T-helper 9 cell (primary cell): ENCODE measurements around the gene UBE2V1.
A peak's percentile ranks its signal among the peaks of the same experiment; 100 is the strongest.
"Not testable (repeated sequence)": the region's sequence is repeated elsewhere in the genome, so short reads cannot be mapped to it uniquely, and the experiment has no call there.

Source experiments
- DNase-seq: peaks from one replicate; pipeline ENCODE4 v3.0.0-alpha.2; 2020

UBE2V1 gene

DNA sequence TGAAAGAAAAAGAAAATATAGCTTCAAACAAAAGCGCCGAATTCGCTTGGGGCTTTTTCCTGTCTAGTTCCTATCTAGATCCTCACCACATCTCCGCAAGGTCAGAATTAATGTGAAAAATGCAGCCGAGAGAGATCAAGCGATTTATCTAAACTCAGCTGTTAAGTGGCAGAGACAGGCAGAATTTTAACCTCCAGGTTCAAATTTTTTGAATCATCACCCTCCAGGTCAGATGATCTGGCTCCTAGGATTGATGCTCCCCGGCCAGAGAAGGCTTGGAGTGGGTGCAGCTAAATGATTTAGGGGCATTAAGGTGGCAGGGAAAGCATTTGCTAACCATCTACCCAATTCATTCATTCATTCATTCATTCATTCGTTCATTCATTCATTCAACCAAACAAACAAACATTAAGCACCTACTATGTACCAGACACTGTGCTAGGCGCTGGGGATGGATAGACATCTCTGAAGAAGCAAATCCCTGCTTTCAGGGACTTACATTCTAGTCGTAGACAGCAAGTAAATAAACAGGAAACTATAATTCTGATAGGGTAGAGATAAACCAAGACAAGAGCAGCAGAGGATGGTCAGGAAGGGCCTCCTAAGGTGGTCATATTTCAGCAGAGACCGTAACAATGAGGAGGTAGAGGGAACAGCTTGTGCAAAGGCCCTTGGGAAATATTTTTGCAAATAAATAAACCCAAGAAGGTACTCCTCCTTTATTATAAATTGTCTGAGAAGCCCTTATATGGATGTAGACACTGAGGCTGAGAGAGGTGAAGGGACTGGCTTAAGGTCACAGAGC is 672 bp upstream of the UBE2V1 start:
- no peak for DNase-seq

DNA sequence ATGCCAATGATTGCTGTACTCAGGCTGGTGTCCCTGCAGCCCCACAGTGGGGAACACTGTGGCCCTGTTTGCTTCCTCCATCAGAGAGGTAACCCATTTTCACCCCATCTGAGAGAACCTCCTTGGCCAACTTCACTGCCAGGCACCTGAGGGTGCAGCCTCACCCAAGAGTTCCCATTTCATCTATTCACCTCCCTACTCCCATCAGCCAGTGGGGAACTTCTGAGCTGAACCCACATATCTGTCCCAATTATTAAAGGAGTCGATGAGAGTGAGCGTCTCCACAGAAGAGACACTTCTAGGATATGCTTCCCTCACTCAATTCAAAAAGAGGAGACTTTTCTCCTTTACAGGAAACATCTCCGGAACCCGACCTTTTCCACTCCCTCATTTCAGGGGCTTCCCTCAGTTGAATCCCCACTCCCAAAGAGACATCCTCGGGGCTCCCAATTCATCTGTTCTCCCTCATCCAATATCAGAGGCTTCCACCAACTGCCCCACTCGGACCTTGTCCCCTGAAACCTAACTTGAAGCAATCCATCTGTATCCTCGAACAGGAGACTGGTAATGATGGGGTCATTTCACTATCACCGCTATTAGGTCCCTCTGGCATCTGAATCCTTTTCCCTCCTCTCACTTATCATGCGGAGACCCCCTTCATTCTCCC is 988 bp downstream of the UBE2V1 start:
- DNase-seq = no peak

DNA sequence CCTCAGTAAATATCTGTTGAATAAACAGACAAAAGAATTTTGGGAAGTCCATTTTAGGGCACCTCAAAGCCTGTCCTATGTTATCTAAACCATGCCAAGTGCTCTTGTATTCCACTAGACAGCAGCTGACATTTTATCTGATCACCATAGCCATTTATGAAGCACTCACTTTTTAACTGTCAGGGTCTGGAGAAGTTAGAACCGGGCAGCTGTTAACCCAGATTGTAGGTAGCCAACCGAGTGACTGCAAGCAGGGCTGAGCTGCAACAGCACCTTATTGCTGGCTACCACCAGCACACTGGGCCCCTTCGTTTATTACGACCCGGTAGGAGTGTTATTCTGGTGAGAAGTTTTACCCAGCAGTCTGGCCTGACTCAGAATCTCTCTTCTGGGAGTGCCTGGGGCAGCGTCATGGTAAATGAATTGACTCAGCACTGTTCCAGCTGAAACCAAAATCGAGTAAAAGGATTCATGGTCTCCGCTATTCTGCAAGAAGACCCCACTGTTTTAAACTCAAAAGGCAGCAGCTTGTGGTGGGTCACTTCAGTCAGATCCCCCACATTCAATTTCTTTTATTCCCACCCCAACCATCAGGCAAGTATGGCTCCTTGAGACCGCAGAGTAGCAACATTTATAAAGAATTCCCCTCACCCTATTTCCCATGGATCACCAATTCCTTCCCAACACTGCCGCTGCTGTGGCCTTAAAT is 1.7 kb downstream of the UBE2V1 start:
- DNase-seq = no peak

DNA sequence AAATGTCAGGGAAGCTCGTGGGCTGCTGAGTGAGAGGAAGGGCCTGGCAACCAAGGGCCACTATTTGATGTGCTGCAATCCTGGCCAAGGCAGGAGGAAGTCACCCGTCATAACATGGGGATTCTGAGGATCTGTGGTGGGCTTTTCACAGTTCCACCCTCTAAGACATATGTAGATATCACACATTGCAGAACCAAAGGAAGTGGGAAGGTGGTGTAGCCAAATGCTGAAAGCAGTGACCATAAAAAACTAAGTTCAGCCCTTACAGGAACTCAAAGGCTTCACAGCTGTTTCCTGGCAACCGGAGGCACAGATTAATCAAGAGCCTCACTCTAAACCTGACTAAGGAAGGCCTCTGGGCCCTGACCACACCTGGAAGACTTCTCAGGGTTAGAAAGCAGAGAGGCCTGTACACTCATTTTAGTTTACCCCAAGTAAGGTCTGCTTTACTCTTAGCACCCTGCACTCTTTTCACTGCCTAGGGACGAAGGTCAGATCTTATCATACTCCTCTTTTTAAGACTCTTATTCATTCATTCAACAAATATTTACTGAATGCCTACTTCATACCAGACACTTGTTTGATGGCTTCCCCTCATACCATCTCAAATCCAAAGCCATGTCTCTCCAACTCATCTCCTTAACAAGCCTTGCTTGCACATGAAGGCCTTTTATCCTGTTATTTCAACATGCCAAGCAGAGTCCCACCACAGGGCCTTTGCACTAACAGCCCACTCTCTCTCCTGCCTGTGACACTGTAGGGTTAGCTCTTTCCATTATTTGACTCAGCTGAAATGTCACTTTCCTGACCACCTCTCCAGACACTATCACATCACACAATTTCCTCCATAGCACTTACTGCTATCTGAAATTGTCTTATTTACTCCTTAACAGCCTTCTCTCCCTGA is 2.6 kb downstream of the UBE2V1 start:
- DNase-seq = peak; percentile 10

DNA sequence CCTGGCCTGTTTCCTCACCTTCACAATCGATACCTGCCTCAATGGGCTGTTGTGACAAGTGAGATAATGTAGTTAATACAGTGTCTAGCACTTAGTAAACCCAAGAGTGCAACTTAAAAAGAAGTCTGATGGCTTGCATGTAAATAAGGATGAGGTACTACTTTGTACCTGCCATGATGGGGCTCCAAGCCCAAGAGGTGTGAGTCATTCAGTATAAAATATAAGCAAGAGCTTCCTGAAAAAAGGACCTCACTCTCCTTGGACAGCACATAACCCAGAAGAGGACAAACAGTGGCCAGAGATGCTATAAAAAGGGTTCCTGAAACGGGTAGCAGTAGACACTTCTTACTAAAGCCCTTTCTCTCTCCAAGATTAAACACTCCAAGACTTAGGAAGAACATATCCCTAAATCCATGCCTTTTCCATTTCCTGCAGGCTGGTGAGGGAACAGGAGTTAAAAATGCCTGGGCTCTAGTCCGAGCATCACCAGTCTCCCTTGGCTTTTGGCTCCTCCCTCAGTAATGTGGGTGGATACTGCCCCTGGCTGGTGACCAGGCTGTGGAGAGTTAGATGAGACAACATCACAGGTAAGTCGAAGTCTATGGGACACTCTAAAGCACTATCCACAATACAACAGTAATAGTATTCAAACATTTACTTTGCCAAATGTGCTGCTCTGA is 4.3 kb downstream of the UBE2V1 start:
- no peak for DNase-seq

DNA sequence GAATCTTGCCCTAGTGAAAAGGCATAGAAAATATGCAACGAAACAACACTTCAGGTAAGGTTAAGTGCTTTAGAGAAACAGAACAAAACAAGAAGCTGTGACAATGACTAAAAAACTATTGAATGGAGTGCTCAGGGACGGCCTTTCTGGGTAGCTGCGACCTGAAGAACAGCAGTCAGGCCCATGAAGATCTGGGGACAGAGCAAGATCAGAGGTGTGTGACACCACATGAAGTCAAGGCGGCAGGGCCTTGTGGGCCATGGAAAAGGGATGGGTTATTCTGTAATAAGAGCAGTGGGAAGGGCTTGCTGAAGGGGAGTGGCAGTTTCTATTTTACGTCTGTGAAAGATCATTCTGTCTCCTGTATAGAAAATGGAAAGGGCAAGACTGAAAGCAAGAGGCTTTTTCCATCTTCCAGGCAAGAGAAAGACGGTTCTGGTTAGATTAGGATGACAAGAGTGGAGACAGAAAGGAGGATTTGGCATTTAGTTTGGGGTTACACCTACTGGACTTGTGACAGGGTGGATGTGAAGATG is 5.1 kb downstream of the UBE2V1 start:
- DNase-seq = no peak

DNA sequence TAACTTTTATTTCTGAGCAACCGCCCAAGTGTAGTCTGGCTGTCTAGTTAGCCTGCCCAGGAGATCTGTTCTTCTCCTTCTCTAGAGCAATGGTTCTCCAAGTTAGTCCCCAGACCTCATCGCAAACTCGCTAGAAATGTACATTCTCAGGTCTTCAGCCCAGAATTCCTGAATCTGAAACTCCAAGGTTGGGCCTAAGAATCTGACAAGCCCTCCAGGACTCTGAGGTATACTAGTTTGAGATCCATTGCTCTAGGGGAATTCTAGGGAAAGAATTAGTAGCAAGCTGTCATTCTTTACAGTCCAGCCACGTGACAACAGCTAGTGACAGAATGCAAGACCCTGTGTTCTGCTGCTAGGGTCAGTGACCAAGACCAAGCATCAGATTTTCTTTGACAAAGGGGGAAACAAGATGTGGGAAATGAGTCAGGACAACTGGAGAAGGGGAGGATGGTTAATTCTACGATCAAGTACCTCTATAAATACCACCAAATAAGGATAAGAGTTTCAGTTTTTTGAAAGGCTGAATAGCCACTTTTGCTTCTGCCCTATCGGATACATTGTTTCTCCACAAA is 5.8 kb downstream of the UBE2V1 start:
- DNase-seq = no peak

DNA sequence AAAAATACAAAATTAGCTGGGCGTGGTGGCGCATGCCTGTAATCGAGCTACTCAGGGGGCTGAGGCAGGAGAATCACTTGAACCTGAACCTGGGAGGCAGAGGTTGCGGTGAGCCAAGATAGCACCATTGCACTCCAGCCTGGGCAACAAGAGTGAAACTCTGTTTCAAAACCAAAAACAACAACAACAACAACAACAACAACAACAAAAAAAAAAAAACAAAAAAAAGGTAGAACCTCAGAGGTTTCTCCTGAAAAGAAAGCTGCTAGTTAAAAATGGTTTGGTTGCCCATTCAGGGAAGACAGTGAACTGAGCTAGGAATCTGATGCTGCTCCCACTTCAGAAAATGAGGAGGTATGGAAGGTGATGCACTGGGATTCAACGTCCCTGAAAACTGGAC is 6.3 kb downstream of the UBE2V1 start:
- not testable (repeated sequence) for DNase-seq

DNA sequence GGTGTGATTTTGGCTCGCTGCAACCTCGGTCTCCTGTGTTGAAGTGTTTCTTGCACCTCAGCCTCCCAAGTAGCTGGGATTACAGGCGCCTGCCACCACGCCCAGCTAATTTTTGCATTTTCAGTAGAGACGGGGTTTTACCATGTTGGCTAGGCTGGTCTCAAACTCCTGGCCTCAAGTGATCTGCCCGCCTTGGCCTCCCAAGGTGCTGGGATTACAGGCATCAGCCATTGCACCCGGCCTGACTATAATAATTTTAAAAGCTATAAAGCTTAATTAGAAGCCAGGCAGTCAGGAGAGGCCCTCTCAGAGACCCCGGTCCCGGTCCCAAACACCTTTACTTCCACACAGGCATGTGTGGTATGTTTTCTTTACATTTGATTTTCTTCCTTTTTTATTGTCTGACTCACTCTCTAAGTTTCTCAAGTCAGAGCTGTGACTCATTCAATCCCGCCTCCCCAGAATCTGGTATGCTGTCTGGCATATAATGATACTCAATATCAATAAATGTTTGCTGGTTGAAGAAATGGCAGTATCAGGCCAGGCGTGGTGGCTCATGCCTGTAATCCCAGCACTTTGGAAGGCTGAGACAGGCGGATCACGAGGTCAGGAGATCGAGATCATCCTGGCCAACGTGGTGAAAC is 9.4 kb downstream of the UBE2V1 start:
- not testable (repeated sequence) for DNase-seq

DNA sequence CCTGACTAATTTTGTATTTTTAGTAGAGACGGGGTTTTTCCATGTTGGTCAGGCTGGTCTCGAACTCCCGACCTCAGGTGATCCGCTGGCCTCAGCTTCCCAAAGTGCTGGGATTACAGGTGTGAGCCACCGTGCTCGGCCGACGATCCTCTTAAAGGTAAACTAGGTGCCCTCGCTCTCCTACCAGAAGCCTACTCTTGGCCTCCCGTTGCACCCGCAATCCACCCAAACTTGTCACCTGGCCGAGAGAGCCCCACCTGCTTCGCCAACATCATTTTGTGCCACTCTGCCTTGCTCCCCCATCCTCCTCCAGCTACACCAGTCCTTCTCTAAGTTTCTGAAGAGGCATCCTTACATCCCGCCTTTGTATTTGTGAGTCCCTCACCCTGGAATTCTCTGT is 10.4 kb downstream of the UBE2V1 start:
- DNase-seq = not testable (repeated sequence)

DNA sequence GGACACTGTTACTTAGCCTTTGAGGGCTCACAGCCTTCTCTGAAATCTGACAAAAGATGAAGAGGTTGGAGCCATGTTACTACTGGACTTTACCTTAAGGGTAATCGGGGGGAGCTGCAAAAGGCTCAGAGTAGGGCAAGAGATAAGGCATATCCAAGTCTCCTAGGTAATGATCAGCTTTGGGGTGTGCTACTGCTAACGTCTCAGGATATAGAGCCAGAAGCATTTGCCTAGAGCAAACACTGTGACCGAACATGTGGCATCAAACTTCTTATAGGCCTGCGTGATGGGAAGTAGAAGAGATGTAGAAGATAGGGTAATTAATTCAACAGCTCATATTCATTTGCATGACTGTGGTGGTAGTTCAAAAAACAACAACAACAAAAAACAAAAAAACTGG is 11.1 kb downstream of the UBE2V1 start:
- DNase-seq = no peak

DNA sequence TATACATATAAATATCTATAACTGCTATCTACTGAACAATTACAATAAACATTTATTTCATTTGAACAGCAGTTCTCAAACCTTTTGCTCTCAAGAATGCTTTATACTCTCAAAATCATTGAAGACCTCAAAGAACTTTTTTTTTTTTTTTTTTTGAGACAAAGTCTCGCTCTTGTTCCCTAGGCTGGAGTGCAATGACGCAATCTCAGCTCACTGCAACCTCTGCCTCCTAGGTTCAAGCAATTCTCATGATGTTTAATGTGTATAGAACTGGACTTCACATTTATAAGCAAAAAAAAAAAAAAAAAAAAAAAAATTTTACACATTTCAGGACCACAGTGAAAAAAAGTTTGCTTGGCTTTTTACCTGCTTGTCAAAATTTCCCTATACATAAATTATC is 11.7 kb downstream of the UBE2V1 start:
- DNase-seq = no peak

DNA sequence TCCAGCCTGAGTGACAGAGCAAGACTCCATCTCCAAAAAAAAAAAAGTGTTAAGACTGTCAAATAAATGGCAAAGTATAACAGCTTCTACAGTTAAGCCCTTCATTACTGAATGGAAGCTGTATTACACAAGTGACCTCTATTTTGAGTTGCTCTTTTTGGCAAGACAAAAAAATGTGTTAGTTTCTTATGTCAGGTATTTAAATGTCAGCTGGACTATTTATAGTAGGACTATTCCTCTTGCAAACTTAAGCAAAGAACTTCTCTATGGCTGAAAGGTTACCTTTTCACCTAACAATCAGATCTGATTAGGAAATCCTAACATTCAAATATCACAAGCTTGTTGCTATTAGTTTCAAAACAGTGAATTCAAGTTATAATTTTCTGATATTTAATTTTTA is 12.4 kb downstream of the UBE2V1 start:
- no peak for DNase-seq

DNA sequence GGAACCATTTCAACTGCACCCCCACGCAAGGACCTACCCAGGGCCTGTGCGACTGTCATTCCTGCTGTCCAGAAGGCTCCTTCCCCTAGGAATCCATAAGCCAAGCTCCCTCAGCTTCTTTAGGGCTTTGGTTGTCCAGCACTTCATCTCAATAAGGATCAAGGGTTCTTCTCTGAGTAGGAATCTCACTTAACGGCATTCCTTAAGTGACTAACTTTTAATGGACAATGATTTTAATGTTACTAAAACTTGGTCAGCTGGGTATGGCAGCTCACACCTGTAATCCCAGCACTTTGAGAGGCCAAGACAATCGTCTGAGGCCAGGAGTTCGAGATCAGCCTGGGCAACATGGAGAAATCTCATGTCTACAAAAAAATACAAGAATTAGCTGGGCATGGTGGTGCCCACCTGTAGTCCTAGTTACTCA is 13.4 kb downstream of the UBE2V1 start:
- no peak for DNase-seq

DNA sequence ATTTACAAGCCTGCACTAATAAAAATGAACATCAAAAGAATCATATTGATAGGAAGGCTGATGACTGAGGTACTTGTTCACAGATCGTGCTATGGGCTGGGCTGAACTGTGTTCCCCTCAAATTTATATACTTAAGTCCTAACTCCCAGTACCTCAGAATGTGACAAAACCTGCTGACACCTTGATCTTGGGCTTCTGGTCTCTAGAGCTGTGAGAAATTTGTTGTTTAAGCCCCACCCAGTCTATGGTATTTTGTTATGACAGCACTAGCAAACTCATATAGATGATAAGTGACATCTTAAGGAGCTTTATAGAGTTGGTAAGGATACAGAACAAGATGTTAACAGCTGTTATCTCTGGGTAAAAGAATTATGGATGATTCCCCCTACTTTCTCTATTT is 13.8 kb downstream of the UBE2V1 start:
- DNase-seq = no peak

DNA sequence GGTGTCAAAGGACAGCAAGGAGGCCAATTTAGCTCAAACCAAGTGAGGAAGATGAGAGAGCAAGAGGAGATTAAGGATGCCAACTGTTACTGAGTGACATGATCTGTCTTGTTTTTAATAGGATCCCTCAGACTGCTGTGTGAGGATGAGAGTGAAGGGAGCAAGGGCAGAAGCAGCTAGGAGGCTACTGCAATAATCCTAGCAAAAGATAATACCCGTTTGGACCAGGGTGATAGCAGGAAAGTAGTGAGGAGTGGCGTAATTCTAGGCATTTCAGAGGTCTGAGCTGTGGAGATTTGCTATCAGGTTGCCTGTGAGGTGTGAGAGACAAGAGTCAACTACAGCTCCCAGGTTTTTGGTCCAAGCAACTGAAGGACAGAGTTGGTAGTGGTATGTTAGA is 14.7 kb downstream of the UBE2V1 start:
- DNase-seq = no peak

DNA sequence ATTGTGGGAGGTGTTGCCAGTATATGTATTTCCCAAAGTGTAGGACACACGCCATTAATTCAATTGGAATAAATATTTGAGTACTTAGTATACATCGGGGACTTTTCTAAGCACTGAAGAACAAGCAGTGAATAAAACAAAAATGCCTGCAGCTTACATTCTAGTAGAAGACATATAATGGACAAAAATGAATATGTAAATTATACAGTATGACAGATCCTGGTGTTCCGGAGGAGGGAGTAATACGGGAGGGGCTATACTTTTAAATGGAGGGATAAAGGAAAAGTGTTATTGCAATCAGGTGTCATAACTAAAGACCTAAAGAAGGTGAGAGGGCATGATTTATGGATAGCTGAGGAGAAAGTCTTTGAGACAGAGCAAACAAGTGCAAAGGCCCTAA is 15.1 kb downstream of the UBE2V1 start:
- DNase-seq = no peak

DNA sequence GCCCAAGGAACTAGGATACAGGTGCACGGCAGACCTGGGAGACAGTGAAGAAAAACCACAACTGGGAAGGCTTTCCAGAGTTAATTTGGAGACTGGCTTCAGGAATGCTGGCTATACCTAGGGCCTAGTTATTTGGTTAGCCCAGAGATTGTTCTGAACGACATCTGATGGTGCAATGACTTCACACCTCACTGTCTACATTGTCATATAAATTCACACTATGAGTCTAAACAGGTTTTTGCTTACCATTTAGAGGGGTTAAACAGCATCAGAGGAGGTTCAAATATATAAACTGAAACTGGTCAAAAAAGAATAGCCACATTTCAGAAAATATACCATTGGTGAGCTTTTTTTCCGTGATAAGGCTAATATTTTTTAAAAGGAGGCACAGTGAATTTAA is 16.7 kb downstream of the UBE2V1 start:
- no peak for DNase-seq

DNA sequence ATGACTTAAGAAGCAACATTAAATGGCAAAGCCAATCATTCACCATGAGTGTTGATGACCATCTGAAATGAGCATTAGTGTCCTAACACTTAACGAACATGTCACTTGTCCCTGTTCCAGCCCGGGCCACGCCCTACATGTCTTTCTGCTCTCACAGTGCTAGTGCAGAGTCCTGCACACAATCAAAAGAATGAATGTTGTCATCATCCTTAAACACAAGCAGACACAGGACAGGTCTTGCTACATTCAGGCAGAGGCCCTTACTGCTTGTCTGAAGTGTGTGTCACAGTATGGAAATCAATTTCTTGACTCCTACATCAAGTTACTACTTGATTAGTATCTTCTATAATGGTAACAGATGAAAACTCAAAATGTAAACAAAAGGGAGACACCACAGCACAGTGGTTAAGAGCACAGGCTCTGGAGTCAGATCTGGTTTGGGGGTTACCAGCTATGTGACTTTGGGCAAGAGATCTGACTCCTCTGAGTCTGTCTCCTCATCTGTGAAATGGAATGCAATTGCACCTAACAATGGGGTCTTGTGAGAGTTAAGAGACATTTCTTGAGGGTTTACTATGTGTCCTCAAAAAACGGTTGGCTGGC is 17.4 kb downstream of the UBE2V1 start:
- no peak for DNase-seq

DNA sequence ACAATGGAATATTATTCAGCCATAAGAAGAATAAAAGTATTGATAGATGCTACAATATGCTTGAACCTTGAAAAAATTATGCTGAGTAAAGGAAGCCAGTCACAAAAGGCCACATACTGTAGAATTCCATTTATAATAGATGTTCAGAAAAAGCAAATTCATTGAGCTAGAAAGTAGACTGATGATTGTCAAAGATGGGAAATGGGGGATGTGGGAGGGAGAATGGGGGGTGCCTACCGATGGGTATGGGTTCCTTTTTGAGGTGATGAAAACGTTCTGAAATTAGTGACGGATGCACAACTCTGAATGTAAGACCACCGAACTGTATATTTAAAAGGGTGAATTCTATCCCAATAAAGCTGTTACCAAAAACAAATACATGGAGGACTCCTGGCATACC is 18.4 kb downstream of the UBE2V1 start:
- no peak for DNase-seq

DNA sequence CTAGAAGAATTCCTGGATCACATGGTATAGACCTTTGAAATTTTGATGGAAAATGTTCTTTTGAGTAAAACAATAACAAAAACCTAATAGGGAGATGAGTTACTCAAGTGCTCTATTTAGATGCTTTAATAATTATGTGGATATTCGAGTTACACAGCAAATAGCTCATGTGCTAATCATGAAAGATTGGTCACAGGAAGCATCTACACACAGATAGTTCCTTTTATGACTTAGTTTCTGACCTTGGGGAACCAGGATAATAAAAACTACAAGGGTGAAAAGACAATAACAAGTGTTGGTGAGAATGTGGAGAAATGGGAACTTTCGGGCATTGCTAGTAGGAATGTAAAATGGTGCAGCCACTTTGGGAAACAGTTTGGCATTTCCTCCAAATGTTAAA is 19.7 kb downstream of the UBE2V1 start:
- DNase-seq = no peak
